GM12878 (cell line): ENCODE results near the gene RPUSD3. TPM values are rescaled to one million over a fixed set of nuclear protein-coding genes. Genes with fewer than 3 reads are reported as not detected.
A peak's percentile ranks its signal among the peaks of the same experiment; 100 is the strongest.

ENCODE experiments used
- BACH1 ChIP-seq: fragments of 450-650 bp; IDR thresholded peaks from 2 replicates; pipeline ENCODE4 v1.6.1; 2017; ENCODE audit warnings: mild to moderate bottlenecking, borderline replicate concordance
- CHD4 ChIP-seq: fragments of 200-600 bp; sonication (generic); IDR thresholded peaks from 2 replicates; pipeline ENCODE4 v1.6.1; 2016; ENCODE audit warnings: mild to moderate bottlenecking
- CREB1 ChIP-seq: IDR thresholded peaks from 2 replicates; pipeline ENCODE4 v1.6.1; 2012; ENCODE audit warnings: low read depth, mild to moderate bottlenecking, inconsistent platforms
- CREM ChIP-seq: IDR thresholded peaks from 2 replicates; pipeline ENCODE4 v1.6.1; 2014; ENCODE audit warnings: antibody characterized with exemption, low read depth
- ETV6 ChIP-seq, 2 experiments: fragments of 450-650 bp in 1 of 2; IDR thresholded peaks in 1 of 2; conservative IDR thresholded peaks in 1 of 2; 2 replicates each; pipeline ENCODE4 v1.6.1; 2014; ENCODE audit warnings: antibody characterized with exemption in 1 of 2, borderline replicate concordance in 1 of 2, low read depth in 1 of 2, mild to moderate bottlenecking in 1 of 2, moderate library complexity in 1 of 2
- HCFC1 ChIP-seq: fragments of 150-350 bp; IDR thresholded peaks from 2 replicates; pipeline ENCODE4 v1.6.1; 2014; ENCODE audit warnings: low read length
- IKZF1 ChIP-seq: fragments of 450-650 bp; conservative IDR thresholded peaks from 2 replicates; pipeline ENCODE4 v1.6.1; 2017; ENCODE audit warnings: antibody characterized with exemption, mild to moderate bottlenecking
- MYB ChIP-seq: fragments of 150-350 bp; IDR thresholded peaks from 2 replicates; pipeline ENCODE4 v1.6.1; 2014; ENCODE audit warnings: mild to moderate bottlenecking, low read depth, low read length, borderline replicate concordance
- PAX8 ChIP-seq: fragments of 450-650 bp; IDR thresholded peaks from 2 replicates; pipeline ENCODE4 v1.6.1; 2017; ENCODE audit warnings: mild to moderate bottlenecking, moderate library complexity
- PRDM15 ChIP-seq: fragments of 450-650 bp; formaldehyde crosslinking; IDR thresholded peaks from 2 replicates; pipeline ENCODE4 v1.4.0; 2020; ENCODE audit warnings: mild to moderate bottlenecking, moderate library complexity
- RCOR1 ChIP-seq: conservative IDR thresholded peaks from 2 replicates; pipeline ENCODE4 v1.6.1; 2012; ENCODE audit warnings: low read depth, low read length, improper control_type of control experiment
- SUPT20H ChIP-seq: IDR thresholded peaks from 2 replicates; pipeline ENCODE4 v1.6.1; 2011; ENCODE audit warnings: low read depth, mild to moderate bottlenecking, low read length, moderate library complexity, borderline replicate concordance; ENCODE audit not compliant: control insufficient read depth
- TAF1 ChIP-seq: IDR thresholded peaks from 2 replicates; pipeline ENCODE4 v1.6.1; 2011; ENCODE audit warnings: mild to moderate bottlenecking, low read depth, low read length, borderline replicate concordance
- ZNF217 ChIP-seq: fragments of 450-650 bp; IDR thresholded peaks from 2 replicates; pipeline ENCODE4 v1.6.1; 2017; ENCODE audit warnings: antibody characterized with exemption, mild to moderate bottlenecking
- polyA plus RNA-seq, 11 experiments: library from polyadenylated mRNA; depleted of rRNA in 4 of 11; unstranded in 6 of 11; stranded (reverse) in 5 of 11; fragments of >200 nt; fragmentation: Nextera tagmentation in 4 of 11; fragmentation: Illumina TruSeq in 1 of 11; extraction: Ambion mirVana in 4 of 11; extraction: Trizol in 1 of 11; gene quantifications; 1 replicate in 1 of 11; 2 replicates in 10 of 11; pipeline versions ENCODE4 v1.2.1 to v1.2.3, GENCODE V29; 2011 to 2016; ENCODE audit warnings: inconsistent platforms in 2 of 11, missing spikeins in 2 of 11, low read depth in 1 of 11
- total RNA-seq, 4 experiments: library from RNA; depleted of rRNA in 3 of 4; stranded (reverse); fragments of >200 nt in 3 of 4; fragmentation: Illumina TruSeq in 1 of 4; extraction: Trizol in 1 of 4; gene quantifications; 2 replicates each; pipeline versions ENCODE4 v1.2.1 to v1.2.3, GENCODE V29; 2013 to 2021
- TF ChIP-seq, protein P1 (sequence below): IDR thresholded peaks from 2 replicates; pipeline ENCODE4 v1.6.1; 2012; ENCODE audit warnings: low read depth, low read length, improper control_type of control experiment
- TF ChIP-seq, protein P2 (sequence below): fragments of 450-650 bp; IDR thresholded peaks from 2 replicates; pipeline ENCODE4 v1.6.1; 2017; ENCODE audit warnings: low read depth, mild to moderate bottlenecking, moderate library complexity
- TF ChIP-seq, protein P3 (sequence below): fragments of 450-650 bp; formaldehyde crosslinking; IDR thresholded peaks from 2 replicates; pipeline ENCODE4 v1.5.0; 2022; ENCODE audit warnings: mild to moderate bottlenecking, missing genetic modification characterization

Gene RPUSD3
- total and polyA plus RNA-seq, 10 of the 15 experiments (the other 5 are each of a cell fraction or from before 2014, with no cell fraction given): 6.4 to 72.9 (median 41.8) TPM

GRCh38 chr3:9809615-9810432 lies 34.0 kb downstream of the RPUSD3 start, which contains the start of gene TTLL3 (continued):
- TF ChIP-seq, protein P1, sequence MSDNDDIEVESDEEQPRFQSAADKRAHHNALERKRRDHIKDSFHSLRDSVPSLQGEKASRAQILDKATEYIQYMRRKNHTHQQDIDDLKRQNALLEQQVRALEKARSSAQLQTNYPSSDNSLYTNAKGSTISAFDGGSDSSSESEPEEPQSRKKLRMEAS: no peak
- TF ChIP-seq, protein P2, sequence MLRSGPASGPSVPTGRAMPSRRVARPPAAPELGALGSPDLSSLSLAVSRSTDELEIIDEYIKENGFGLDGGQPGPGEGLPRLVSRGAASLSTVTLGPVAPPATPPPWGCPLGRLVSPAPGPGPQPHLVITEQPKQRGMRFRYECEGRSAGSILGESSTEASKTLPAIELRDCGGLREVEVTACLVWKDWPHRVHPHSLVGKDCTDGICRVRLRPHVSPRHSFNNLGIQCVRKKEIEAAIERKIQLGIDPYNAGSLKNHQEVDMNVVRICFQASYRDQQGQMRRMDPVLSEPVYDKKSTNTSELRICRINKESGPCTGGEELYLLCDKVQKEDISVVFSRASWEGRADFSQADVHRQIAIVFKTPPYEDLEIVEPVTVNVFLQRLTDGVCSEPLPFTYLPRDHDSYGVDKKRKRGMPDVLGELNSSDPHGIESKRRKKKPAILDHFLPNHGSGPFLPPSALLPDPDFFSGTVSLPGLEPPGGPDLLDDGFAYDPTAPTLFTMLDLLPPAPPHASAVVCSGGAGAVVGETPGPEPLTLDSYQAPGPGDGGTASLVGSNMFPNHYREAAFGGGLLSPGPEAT: no peak; the same call in 1 of the 2 replicates
- TF ChIP-seq RCOR1 (no peak), BACH1 (peak; percentile 76), IKZF1 (peak; percentile 58), PAX8 (no peak), CHD4 (no peak), ZNF217 (no peak), CREM (no peak), PRDM15 (CRISPR knock-in tag) (no peak), HCFC1 (no peak), MYB (no peak), SUPT20H (no peak), ETV6 (conservative IDR thresholded peaks at IDR 0.05 in 1 of 2, IDR thresholded peaks at IDR 0.05 in 1 of 2; ENCODE audit: borderline replicate concordance in 1 of 2, low read depth in 1 of 2) (no peak), CREB1 (no peak), TAF1 (0 out of 2 replicates have a peak, but pooled peaks have one; percentile 15)
- TF ChIP-seq, protein P3, sequence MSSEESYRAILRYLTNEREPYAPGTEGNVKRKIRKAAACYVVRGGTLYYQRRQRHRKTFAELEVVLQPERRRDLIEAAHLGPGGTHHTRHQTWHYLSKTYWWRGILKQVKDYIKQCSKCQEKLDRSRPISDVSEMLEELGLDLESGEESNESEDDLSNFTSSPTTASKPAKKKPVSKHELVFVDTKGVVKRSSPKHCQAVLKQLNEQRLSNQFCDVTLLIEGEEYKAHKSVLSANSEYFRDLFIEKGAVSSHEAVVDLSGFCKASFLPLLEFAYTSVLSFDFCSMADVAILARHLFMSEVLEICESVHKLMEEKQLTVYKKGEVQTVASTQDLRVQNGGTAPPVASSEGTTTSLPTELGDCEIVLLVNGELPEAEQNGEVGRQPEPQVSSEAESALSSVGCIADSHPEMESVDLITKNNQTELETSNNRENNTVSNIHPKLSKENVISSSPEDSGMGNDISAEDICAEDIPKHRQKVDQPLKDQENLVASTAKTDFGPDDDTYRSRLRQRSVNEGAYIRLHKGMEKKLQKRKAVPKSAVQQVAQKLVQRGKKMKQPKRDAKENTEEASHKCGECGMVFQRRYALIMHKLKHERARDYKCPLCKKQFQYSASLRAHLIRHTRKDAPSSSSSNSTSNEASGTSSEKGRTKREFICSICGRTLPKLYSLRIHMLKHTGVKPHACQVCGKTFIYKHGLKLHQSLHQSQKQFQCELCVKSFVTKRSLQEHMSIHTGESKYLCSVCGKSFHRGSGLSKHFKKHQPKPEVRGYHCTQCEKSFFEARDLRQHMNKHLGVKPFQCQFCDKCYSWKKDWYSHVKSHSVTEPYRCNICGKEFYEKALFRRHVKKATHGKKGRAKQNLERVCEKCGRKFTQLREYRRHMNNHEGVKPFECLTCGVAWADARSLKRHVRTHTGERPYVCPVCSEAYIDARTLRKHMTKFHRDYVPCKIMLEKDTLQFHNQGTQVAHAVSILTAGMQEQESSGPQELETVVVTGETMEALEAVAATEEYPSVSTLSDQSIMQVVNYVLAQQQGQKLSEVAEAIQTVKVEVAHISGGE (CRISPR knock-in tag): no peak
